Smooth muscle cell (in vitro differentiated cells): ENCODE measurements around the gene C20orf202. TPM values are rescaled to one million over a fixed set of nuclear protein-coding genes. Genes with fewer than 3 reads are reported as not detected.

Source experiments
- DNase-seq: peaks from one replicate; lab custom pipeline; 2025; ENCODE audit not compliant: unreplicated experiment; lab: John Stamatoyannopoulos, UW
- H2AFZ ChIP-seq: fragments of 200-600 bp; sonication (generic); 2 replicates; pipeline ENCODE4 v1.6.0; 2016; ENCODE audit warnings: antibody characterized with exemption, low read depth, mild to moderate bottlenecking
- H3F3A ChIP-seq: fragments of 200-600 bp; sonication (generic); 2 replicates; pipeline ENCODE4 v1.6.0; 2017; ENCODE audit warnings: antibody characterized with exemption, low read depth
- H3K27ac ChIP-seq: fragments of 200-600 bp; sonication (generic); 2 replicates; pipeline ENCODE4 v1.5.1; 2016; ENCODE audit warnings: low read depth, mild to moderate bottlenecking
- H3K27me3 ChIP-seq: fragments of 200-600 bp; sonication (generic); 2 replicates; pipeline ENCODE4 v1.6.1; 2016; ENCODE audit warnings: low read depth, mild to moderate bottlenecking
- H3K36me3 ChIP-seq: fragments of 200-600 bp; sonication (generic); 2 replicates; pipeline ENCODE4 v1.5.1; 2016; ENCODE audit warnings: low read depth
- H3K4me1 ChIP-seq: fragments of 200-600 bp; sonication (generic); 2 replicates; pipeline ENCODE4 v1.5.1; 2016; ENCODE audit warnings: low read depth
- H3K4me2 ChIP-seq: fragments of 200-600 bp; sonication (generic); 2 replicates; pipeline ENCODE4 v1.6.0; 2016; ENCODE audit warnings: mild to moderate bottlenecking
- H3K4me3 ChIP-seq: fragments of 200-600 bp; sonication (generic); 2 replicates; pipeline ENCODE4 v1.5.1; 2016; ENCODE audit warnings: mild to moderate bottlenecking
- H3K79me2 ChIP-seq: fragments of 200-600 bp; sonication (generic); 2 replicates; pipeline ENCODE4 v1.6.0; 2016; ENCODE audit warnings: low read depth, mild to moderate bottlenecking
- H3K9ac ChIP-seq: fragments of 200-600 bp; sonication (generic); 2 replicates; pipeline ENCODE4 v1.6.0; 2016; ENCODE audit warnings: low read depth
- H3K9me3 ChIP-seq: fragments of 200-600 bp; sonication (generic); replicated peaks from 2 replicates; pipeline ENCODE4 v1.5.1; 2016; ENCODE audit warnings: low read depth
- H4K20me1 ChIP-seq: fragments of 200-600 bp; sonication (generic); 2 replicates; pipeline ENCODE4 v1.6.0; 2016; ENCODE audit warnings: low read depth
- CTCF ChIP-seq: fragments of 200-600 bp; sonication (generic); IDR thresholded peaks from 2 replicates; pipeline ENCODE4 v1.5.1; 2017; ENCODE audit warnings: borderline replicate concordance, mild to moderate bottlenecking, antibody characterized with exemption; ENCODE audit not compliant: insufficient read depth, poor library complexity, severe bottlenecking
- whole genome bisulfite sequencing: methylation state at CpG from one replicate; pipeline ENCODE4 v1.1.7; 2016; ENCODE audit warnings: low lambda C conversion rate; 5-methylcytosine and 5-hydroxymethylcytosine counted together
- polyA plus RNA-seq: library from polyadenylated mRNA; unstranded; fragments of >200 nt; fragmentation: Nextera tagmentation; extraction: Ambion mirVana; gene quantifications from 2 replicates; pipeline ENCODE4 v1.2.1, GENCODE V29; 2016
- total RNA-seq: library from RNA; depleted of rRNA; stranded (reverse); fragments of >200 nt; gene quantifications from 2 replicates; pipeline ENCODE4 v1.2.3, GENCODE V29; 2014

C20orf202 gene
- total and polyA plus RNA-seq, 2 experiments from 2014 or later: not detected

- Histone ChIP-seq H3K4me3 (no peak overlapping the region), H3K79me2 (no peaks in the 10 kb centered on the region), H3K27ac (no peak overlapping the region), H3K9ac (no peak overlapping the region), H3K4me2 (no peak overlapping the region), H3K27me3 (peaks cover 42% of the 10 kb centered on the region), H3K9me3 (no peaks in the 10 kb centered on the region), H4K20me1 (no peaks in the 10 kb centered on the region), H3K4me1 (no peaks in the 10 kb centered on the region), H2AFZ (no peak overlapping the region), H3F3A (no peaks in the 10 kb centered on the region), H3K36me3 (no peaks in the 10 kb centered on the region)
- no peak for TF ChIP-seq CTCF
- no peak for DNase-seq
- 86% methylated on average over 3 of the region's 3 CpGs for WGBS
Observed at GRCh38 chr20:1232286-1233111, 29.2 kb downstream of the C20orf202 start.

GRCh38 chr20:1240549-1240948 lies 37.3 kb downstream of the C20orf202 start:
- TF ChIP-seq CTCF: no peak

GRCh38 chr20:1241456-1241855 lies 38.2 kb downstream of the C20orf202 start:
- Histone ChIP-seq H3K4me1 (no peaks in the 10 kb centered on the region), H4K20me1 (no peaks in the 10 kb centered on the region), H3K27me3 (peaks cover 12% of the 10 kb centered on the region), H3K27ac (no peak overlapping the region), H3K9ac (no peak overlapping the region), H3K4me3 (no peak overlapping the region), H3K4me2 (no peak overlapping the region), H3K36me3 (no peaks in the 10 kb centered on the region), H3K79me2 (no peaks in the 10 kb centered on the region), H3K9me3 (no peaks in the 10 kb centered on the region), H3F3A (no peaks in the 10 kb centered on the region), H2AFZ (no peak overlapping the region)
- no peak for TF ChIP-seq CTCF
- DNase-seq: no peak

More at GRCh38 chr20:1240549-1240948, 37.3 kb downstream of the C20orf202 start:
- no peak for DNase-seq
- Histone ChIP-seq H3K4me1 (no peaks in the 10 kb centered on the region), H3K79me2 (no peaks in the 10 kb centered on the region), H3F3A (no peaks in the 10 kb centered on the region), H4K20me1 (no peaks in the 10 kb centered on the region), H3K4me3 (no peak overlapping the region), H3K27ac (no peak overlapping the region), H3K9me3 (no peaks in the 10 kb centered on the region), H2AFZ (no peak overlapping the region), H3K9ac (no peak overlapping the region), H3K4me2 (no peak overlapping the region), H3K36me3 (no peaks in the 10 kb centered on the region), H3K27me3 (peaks cover 11% of the 10 kb centered on the region)
- WGBS: 83% methylated on average over 5 of the region's 5 CpGs

GRCh38 chr20:1242099-1242498 lies 38.8 kb downstream of the C20orf202 start:
- H3K27me3 ChIP-seq: peaks cover 8% of the 10 kb centered on the region
- no peak for TF ChIP-seq CTCF
- no peaks in the 10 kb centered on the region for H3F3A ChIP-seq
- no peaks in the 10 kb centered on the region for H4K20me1 ChIP-seq
- no peaks in the 10 kb centered on the region for H3K4me1 ChIP-seq
- no peaks in the 10 kb centered on the region for H3K79me2 ChIP-seq
- H3K9me3 ChIP-seq: no peaks in the 10 kb centered on the region
- WGBS: 87% methylated on average over 3 of the region's 3 CpGs
- H3K9ac ChIP-seq: no peak overlapping the region
- DNase-seq: no peak
- no peak overlapping the region for H2AFZ ChIP-seq
- H3K4me2 ChIP-seq: peak overlapping the region; percentile 39
- no peak overlapping the region for H3K27ac ChIP-seq
- no peaks in the 10 kb centered on the region for H3K36me3 ChIP-seq
- H3K4me3 ChIP-seq: no peak overlapping the region
